GM23338 (cell line): ENCODE results near the gene EHD4. TPM values are rescaled to one million over a fixed set of nuclear protein-coding genes. Genes with fewer than 3 reads are reported as not detected.

Experiments
- ATAC-seq: fragments of 200-7000 bp; cut with Tn5 transposase; 3 replicates; pipeline ENCODE4 v1.9.1; 2020
- DNase-seq: peaks from one replicate; pipeline ENCODE4 v3.0.0-alpha.2; 2015; ENCODE audit warnings: low spot score
- H2AFZ ChIP-seq: fragments of 200-600 bp; sonication (generic); 2 replicates; pipeline ENCODE4 v1.8.0; 2016; ENCODE audit warnings: antibody characterized with exemption, mild to moderate bottlenecking, moderate library complexity
- H3F3A ChIP-seq: fragments of 200-600 bp; sonication (generic); replicated peaks from 2 replicates; pipeline ENCODE4 v1.8.0; 2017; ENCODE audit warnings: antibody characterized with exemption, mixed run types, low read depth
- H3K27ac ChIP-seq: fragments of 200-600 bp; sonication (generic); 2 replicates; pipeline ENCODE4 v1.6.1; 2016; ENCODE audit warnings: low read depth
- H3K27me3 ChIP-seq: fragments of 200-600 bp; sonication (generic); 2 replicates; pipeline ENCODE4 v1.8.0; 2016; ENCODE audit warnings: mild to moderate bottlenecking, mixed run types, moderate library complexity; ENCODE audit not compliant: insufficient read depth
- H3K36me3 ChIP-seq: fragments of 200-600 bp; sonication (generic); 2 replicates; pipeline ENCODE4 v1.8.0; 2016; ENCODE audit warnings: mild to moderate bottlenecking; ENCODE audit not compliant: insufficient read depth
- H3K4me1 ChIP-seq: fragments of 200-600 bp; sonication (generic); 2 replicates; pipeline ENCODE4 v1.8.0; 2016; ENCODE audit warnings: mild to moderate bottlenecking, moderate library complexity; ENCODE audit not compliant: insufficient read depth
- H3K4me2 ChIP-seq: fragments of 200-600 bp; sonication (generic); 2 replicates; pipeline ENCODE4 v1.7.1; 2017; ENCODE audit warnings: mixed run types
- H3K4me3 ChIP-seq: fragments of 200-600 bp; sonication (generic); 2 replicates; pipeline ENCODE4 v1.6.1; 2016; ENCODE audit warnings: mixed run types
- H3K79me2 ChIP-seq: fragments of 200-600 bp; sonication (generic); replicated peaks from 2 replicates; pipeline ENCODE4 v1.8.0; 2017; ENCODE audit warnings: mild to moderate bottlenecking; ENCODE audit not compliant: insufficient read depth
- H3K9me2 ChIP-seq: fragments of 200-600 bp; sonication (generic); 2 replicates; pipeline ENCODE4 v1.8.0; 2017; ENCODE audit not compliant: insufficient read depth
- H4K20me1 ChIP-seq: fragments of 200-600 bp; sonication (generic); replicated peaks from 2 replicates; pipeline ENCODE4 v1.8.0; 2017; ENCODE audit warnings: mild to moderate bottlenecking; ENCODE audit not compliant: insufficient read depth
- H3K27ac Mint-ChIP-seq: 2 replicates; pipeline ENCODE4 v1.8.0; 2020; ENCODE audit warnings: inconsistent platforms, mild to moderate bottlenecking, moderate library complexity, mixed read lengths
- H3K27me3 Mint-ChIP-seq: 3 replicates; pipeline ENCODE4 v1.8.0; 2022; ENCODE audit warnings: low read depth, mild to moderate bottlenecking, moderate library complexity, mixed read lengths, inconsistent platforms; ENCODE audit not compliant: insufficient read depth, poor library complexity
- H3K36me3 Mint-ChIP-seq: 3 replicates; pipeline ENCODE4 v1.8.0; 2021; ENCODE audit warnings: low read depth, mild to moderate bottlenecking, inconsistent platforms, moderate library complexity, mixed read lengths
- H3K4me1 Mint-ChIP-seq: 3 replicates; pipeline ENCODE4 v1.8.0; 2020; ENCODE audit warnings: mild to moderate bottlenecking, inconsistent platforms, mixed read lengths
- H3K4me3 Mint-ChIP-seq: 3 replicates; pipeline ENCODE4 v1.8.0; 2021; ENCODE audit warnings: moderate library complexity, mild to moderate bottlenecking, inconsistent platforms, mixed read lengths
- H3K9me3 Mint-ChIP-seq: 3 replicates; pipeline ENCODE4 v1.8.0; 2020; ENCODE audit warnings: moderate library complexity, mild to moderate bottlenecking, inconsistent platforms, mixed read lengths
- EZH2 ChIP-seq: fragments of 200-600 bp; sonication (generic); IDR thresholded peaks from one replicate; pipeline ENCODE4 v1.8.0; 2017; ENCODE audit warnings: antibody characterized with exemption, mild to moderate bottlenecking, low read depth; ENCODE audit not compliant: unreplicated experiment
- JUNB ChIP-seq: IDR thresholded peaks from one replicate; pipeline ENCODE4 v1.6.1; 2016; ENCODE audit warnings: antibody characterized with exemption; ENCODE audit not compliant: unreplicated experiment
- NANOG ChIP-seq: IDR thresholded peaks from 2 replicates; pipeline ENCODE4 v1.6.1; 2016; ENCODE audit warnings: antibody characterized with exemption, borderline replicate concordance
- STAT1 ChIP-seq: IDR thresholded peaks from one replicate; pipeline ENCODE4 v1.6.1; 2016; ENCODE audit warnings: antibody characterized with exemption; ENCODE audit not compliant: unreplicated experiment
- ZNF114 ChIP-seq: fragments of 250-450 bp; sonication (Bioruptor Pico); IDR thresholded peaks from 2 replicates; pipeline ENCODE4 v1.5.0; 2020; ENCODE audit warnings: mild to moderate bottlenecking, moderate library complexity
- ZNF331 ChIP-seq: fragments of 250-450 bp; sonication (Bioruptor Pico); IDR thresholded peaks from 2 replicates; pipeline ENCODE4 v1.5.0; 2020; ENCODE audit warnings: low read depth, mild to moderate bottlenecking, moderate library complexity
- ZNF462 ChIP-seq: fragments of 250-450 bp; sonication (Bioruptor Pico); IDR thresholded peaks from 2 replicates; pipeline ENCODE4 v1.5.0; 2020; ENCODE audit warnings: mild to moderate bottlenecking, moderate library complexity
- polyA plus RNA-seq: library from polyadenylated mRNA; unstranded; fragments of >200 nt; fragmentation: Nextera tagmentation; extraction: Ambion mirVana; gene quantifications from 2 replicates; pipeline ENCODE4 v1.2.1, GENCODE V29; 2016
- total RNA-seq: library from RNA; depleted of rRNA; stranded (reverse); fragments of >200 nt; shearing (Covaris generic); gene quantifications from 2 replicates; pipeline ENCODE4 v1.2.3, GENCODE V29; 2014
- TF ChIP-seq, protein P1 (sequence below), 2 experiments: fragments of 200-600 bp in 1 of 2; sonication (generic) in 1 of 2; conservative IDR thresholded peaks; 2 replicates each; pipeline versions ENCODE4 v1.5.1 to v1.6.1; 2016 to 2017; ENCODE audit warnings: antibody characterized with exemption in 2 of 2, low read depth in 2 of 2, mild to moderate bottlenecking in 2 of 2, moderate library complexity in 1 of 2
- TF ChIP-seq, protein P2 (sequence below): IDR thresholded peaks from one replicate; pipeline ENCODE4 v1.6.1; 2018; ENCODE audit warnings: antibody characterized with exemption; ENCODE audit not compliant: unreplicated experiment

The EHD4 gene
- total and polyA plus RNA-seq, 2 experiments from 2014 or later, result 13.0 to 31.0 TPM

DNA sequence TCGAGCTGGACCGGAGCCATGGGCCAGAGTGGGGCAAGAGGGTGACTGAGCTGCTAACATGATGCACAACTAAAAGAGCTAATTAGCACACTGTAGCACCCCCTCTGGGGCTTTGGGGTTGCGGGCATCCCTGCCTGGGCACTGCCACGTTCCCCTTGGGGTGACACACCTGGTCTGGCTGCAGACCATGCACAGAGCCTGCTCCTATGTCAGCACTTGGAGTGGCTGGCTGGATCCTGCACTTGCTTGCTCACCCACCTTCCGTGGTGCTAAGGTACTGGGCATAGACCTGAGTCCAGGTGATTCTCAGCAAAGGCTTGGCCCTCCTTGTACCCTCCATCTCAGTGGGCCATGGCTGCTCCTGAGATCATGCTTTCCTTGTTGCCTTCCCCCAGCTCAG is 65.7 kb downstream of the EHD4 start:
- H2AFZ ChIP-seq, result no peak overlapping the region
- H4K20me1 ChIP-seq, result peaks cover 11% of the 10 kb centered on the region; the same call in 1 of the 2 replicates
- Mint-ChIP-seq H3K36me3 (peaks cover 60% of the 10 kb centered on the region), H3K9me3 (peaks cover 14% of the 10 kb centered on the region), H3K4me3 (no peak overlapping the region), H3K27ac (no peak overlapping the region), H3K27me3 (peaks cover 5% of the 10 kb centered on the region), H3K4me1 (peaks cover 3% of the 10 kb centered on the region; the same call in 1 of the 3 replicates)
- no peak for ATAC-seq
- H3K4me3 ChIP-seq, result no peak overlapping the region
- no peaks in the 10 kb centered on the region for H3K9me2 ChIP-seq
- peaks cover 7% of the 10 kb centered on the region; the same call in 1 of the 2 replicates for H3K36me3 ChIP-seq
- TF ChIP-seq, protein P1, sequence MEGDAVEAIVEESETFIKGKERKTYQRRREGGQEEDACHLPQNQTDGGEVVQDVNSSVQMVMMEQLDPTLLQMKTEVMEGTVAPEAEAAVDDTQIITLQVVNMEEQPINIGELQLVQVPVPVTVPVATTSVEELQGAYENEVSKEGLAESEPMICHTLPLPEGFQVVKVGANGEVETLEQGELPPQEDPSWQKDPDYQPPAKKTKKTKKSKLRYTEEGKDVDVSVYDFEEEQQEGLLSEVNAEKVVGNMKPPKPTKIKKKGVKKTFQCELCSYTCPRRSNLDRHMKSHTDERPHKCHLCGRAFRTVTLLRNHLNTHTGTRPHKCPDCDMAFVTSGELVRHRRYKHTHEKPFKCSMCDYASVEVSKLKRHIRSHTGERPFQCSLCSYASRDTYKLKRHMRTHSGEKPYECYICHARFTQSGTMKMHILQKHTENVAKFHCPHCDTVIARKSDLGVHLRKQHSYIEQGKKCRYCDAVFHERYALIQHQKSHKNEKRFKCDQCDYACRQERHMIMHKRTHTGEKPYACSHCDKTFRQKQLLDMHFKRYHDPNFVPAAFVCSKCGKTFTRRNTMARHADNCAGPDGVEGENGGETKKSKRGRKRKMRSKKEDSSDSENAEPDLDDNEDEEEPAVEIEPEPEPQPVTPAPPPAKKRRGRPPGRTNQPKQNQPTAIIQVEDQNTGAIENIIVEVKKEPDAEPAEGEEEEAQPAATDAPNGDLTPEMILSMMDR (conservative IDR thresholded peaks at IDR 0.05; ENCODE audit: low read depth in 2 of 2), result no peak
- TF ChIP-seq ZNF462 (CRISPR knock-in tag), result no peak
- TF ChIP-seq ZNF114, result no peak
- no peak for TF ChIP-seq STAT1
- no peak for TF ChIP-seq JUNB
- TF ChIP-seq ZNF331 (CRISPR knock-in tag), result no peak
- no peak for TF ChIP-seq EZH2
- TF ChIP-seq, protein P2, sequence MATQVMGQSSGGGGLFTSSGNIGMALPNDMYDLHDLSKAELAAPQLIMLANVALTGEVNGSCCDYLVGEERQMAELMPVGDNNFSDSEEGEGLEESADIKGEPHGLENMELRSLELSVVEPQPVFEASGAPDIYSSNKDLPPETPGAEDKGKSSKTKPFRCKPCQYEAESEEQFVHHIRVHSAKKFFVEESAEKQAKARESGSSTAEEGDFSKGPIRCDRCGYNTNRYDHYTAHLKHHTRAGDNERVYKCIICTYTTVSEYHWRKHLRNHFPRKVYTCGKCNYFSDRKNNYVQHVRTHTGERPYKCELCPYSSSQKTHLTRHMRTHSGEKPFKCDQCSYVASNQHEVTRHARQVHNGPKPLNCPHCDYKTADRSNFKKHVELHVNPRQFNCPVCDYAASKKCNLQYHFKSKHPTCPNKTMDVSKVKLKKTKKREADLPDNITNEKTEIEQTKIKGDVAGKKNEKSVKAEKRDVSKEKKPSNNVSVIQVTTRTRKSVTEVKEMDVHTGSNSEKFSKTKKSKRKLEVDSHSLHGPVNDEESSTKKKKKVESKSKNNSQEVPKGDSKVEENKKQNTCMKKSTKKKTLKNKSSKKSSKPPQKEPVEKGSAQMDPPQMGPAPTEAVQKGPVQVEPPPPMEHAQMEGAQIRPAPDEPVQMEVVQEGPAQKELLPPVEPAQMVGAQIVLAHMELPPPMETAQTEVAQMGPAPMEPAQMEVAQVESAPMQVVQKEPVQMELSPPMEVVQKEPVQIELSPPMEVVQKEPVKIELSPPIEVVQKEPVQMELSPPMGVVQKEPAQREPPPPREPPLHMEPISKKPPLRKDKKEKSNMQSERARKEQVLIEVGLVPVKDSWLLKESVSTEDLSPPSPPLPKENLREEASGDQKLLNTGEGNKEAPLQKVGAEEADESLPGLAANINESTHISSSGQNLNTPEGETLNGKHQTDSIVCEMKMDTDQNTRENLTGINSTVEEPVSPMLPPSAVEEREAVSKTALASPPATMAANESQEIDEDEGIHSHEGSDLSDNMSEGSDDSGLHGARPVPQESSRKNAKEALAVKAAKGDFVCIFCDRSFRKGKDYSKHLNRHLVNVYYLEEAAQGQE, result no peak
- TF ChIP-seq NANOG, result no peak
- no peak overlapping the region for H3K4me2 ChIP-seq
- DNase-seq, result no peak
- no peaks in the 10 kb centered on the region for H3K4me1 ChIP-seq
- H3K27me3 ChIP-seq, result no peaks in the 10 kb centered on the region
- no peak overlapping the region for H3K27ac ChIP-seq
- 0 out of 2 replicates have a peak, but pooled peaks cover 3% of the 10 kb centered on the region for H3K79me2 ChIP-seq
- H3F3A ChIP-seq, result peaks cover 7% of the 10 kb centered on the region; the same call in 1 of the 2 replicates
